HAP-1 (cell line): Measurements from ENCODE around the gene RANBP3L.
"Not testable (repeated sequence)": the region's sequence is repeated elsewhere in the genome, so short reads cannot be mapped to it uniquely, and the experiment has no call there.

ENCODE experiments used
- DNase-seq, 2 experiments: peaks; one replicate each; pipeline ENCODE4 v3.0.0-alpha.2; 2016 to 2020; ENCODE audit warnings: low spot score in 2 of 2
- H3K27me3 ChIP-seq: fragments of 250-450 bp; sonication (Bioruptor Pico); 2 replicates; pipeline ENCODE4 v1.5.1; 2020; ENCODE audit warnings: low read depth, mild to moderate bottlenecking, moderate library complexity
- H3K36me3 ChIP-seq: fragments of 250-450 bp; sonication (Bioruptor Pico); replicated peaks from 2 replicates; pipeline ENCODE4 v1.5.1; 2020; ENCODE audit warnings: mild to moderate bottlenecking
- H3K4me1 ChIP-seq: fragments of 250-450 bp; sonication (Bioruptor Pico); 2 replicates; pipeline ENCODE4 v1.5.1; 2020; ENCODE audit warnings: mild to moderate bottlenecking
- H3K4me3 ChIP-seq: fragments of 250-450 bp; sonication (Bioruptor Pico); 2 replicates; pipeline ENCODE4 v1.5.1; 2020; ENCODE audit warnings: mild to moderate bottlenecking, moderate library complexity
- H3K9me3 ChIP-seq: fragments of 250-450 bp; sonication (Bioruptor Pico); 2 replicates; pipeline ENCODE4 v1.5.1; 2020; ENCODE audit warnings: mild to moderate bottlenecking, moderate library complexity
- in situ Hi-C: fragments of 300-500 bp; cut with MboI; formaldehyde crosslinking; loops from 3 replicates; pipeline ENCODE4 v1.14.3; 2020; ENCODE audit warnings: low sequenced_read_pairs, inconsistent platforms, mixed read lengths

RANBP3L gene

GRCh38 chr5:36199620-36200019 lies 102.1 kb downstream of the RANBP3L start:
- in situ Hi-C loops: no loop called here
- DNase-seq: no peak

DNA sequence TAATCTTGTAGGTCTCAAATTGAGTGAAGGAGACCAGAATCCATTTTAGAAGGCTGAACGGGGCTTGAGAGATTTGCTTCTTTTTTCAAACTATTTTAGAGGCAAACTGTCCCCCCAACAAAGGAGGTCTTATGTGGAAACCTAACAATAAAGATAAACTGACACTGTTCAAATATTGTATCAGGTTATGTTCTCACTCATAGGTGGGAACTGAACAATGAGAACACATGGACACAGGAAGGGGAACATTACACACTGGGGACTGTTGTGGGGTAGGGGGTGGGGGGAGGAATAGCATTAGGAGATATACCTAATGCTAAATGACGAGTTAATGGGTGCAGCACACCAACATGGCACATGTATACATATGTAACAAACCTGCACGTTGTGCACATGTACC lies 102.9 kb downstream of the RANBP3L start:
- DNase-seq, H3K27me3 ChIP-seq, in situ Hi-C loops, H3K9me3 ChIP-seq, H3K4me3 ChIP-seq, H3K4me1 ChIP-seq: not testable (repeated sequence)
- H3K36me3 ChIP-seq: peaks cover 22% of the 10 kb centered on the region

More at GRCh38 chr5:36199620-36200019, 102.1 kb downstream of the RANBP3L start:
- Histone ChIP-seq H3K27me3 (no peaks in the 10 kb centered on the region), H3K4me1 (no peaks in the 10 kb centered on the region), H3K4me3 (no peak overlapping the region), H3K36me3 (peaks cover 22% of the 10 kb centered on the region), H3K9me3 (no peaks in the 10 kb centered on the region)
